GM12872 (cell line): ENCODE measurements around the gene SLC43A2.

Experiments
- CTCF ChIP-seq: IDR thresholded peaks from 3 replicates; pipeline ENCODE4 v1.5.1; 2011; ENCODE audit warnings: low read depth, mild to moderate bottlenecking, low read length, moderate library complexity; ENCODE audit not compliant: insufficient read depth

Gene SLC43A2

GRCh38 chr17:1560101-1560857, 68.4 kb downstream of the SLC43A2 start:
- TF ChIP-seq CTCF: no peak

GRCh38 chr17:1559047-1560043, 69.3 kb downstream of the SLC43A2 start:
- TF ChIP-seq CTCF: no peak

GRCh38 chr17:1558401-1558800, 70.2 kb downstream of the SLC43A2 start:
- no peak for TF ChIP-seq CTCF

- no peak for TF ChIP-seq CTCF
These were observed 71.1 kb downstream of the SLC43A2 start for GRCh38 chr17:1557355-1558095.

- TF ChIP-seq CTCF: no peak
These were observed 72.8 kb downstream of the SLC43A2 start for GRCh38 chr17:1555651-1556471.

- TF ChIP-seq CTCF: no peak
These were observed 73.7 kb downstream of the SLC43A2 start for GRCh38 chr17:1554751-1555540.
